Activated T-helper 1 cell treated with Interleukin-2 at 50 U/mL for 16 hours (primary cell): ENCODE results near the gene G6PC3.

Experiments used
- DNase-seq: peaks from one replicate; pipeline ENCODE4 v3.0.0-alpha.2; 2020; ENCODE audit warnings: low read depth

G6PC3 gene

DNA sequence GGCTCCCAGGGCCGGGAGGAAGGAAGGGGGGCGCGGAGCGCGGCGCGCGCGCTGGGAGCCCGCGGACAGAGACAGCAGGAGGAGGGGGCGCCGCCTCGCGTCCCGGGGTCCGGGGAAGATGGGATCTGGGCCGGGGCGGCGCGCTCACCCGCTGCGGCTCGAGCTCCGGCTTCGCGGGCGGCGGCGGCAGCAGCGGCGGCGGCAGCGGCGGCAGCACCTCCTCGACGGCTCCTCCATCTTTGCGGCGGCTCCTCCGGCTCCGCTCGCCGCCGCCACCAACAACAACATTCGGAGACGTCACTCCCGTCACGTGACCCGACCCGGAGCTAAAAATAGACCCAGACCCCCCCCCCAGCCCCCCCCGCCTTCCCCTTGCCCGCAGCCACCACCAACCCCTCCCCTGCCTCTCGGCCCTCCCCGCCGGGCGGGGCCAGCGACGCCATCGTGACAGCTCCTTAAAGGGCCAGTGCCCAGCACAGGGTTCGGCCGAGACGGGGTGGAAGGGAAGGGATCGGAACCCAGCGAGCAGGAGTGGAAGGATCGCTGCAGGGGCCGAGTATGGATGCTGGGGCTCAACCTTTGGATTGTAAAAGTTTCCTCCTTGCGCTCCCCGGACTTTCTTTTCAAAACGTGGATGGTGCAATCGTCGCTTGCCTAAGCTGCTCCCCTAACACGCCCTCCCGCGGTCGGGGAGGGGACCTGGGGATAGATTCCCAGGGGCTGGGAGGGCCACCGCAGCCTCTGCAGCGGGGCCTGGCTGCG lies 53.0 kb downstream of the G6PC3 start, which contains the start of gene HDAC5:
Gene HDAC5, minus strand, starts transcription at position 286 of the 762 bp plus-strand sequence. CDS start 6,126 bp downstream, outside the sequence.
- peak; percentile 95 for DNase-seq

GRCh38 chr17:44124118-44124438 lies 53.5 kb downstream of the G6PC3 start:
- DNase-seq: no peak
